ENCODE data around the gene LCT. TPM values are rescaled to one million over a fixed set of nuclear protein-coding genes. Genes with fewer than 3 reads are reported as not detected.
"Not testable (repeated sequence)": the region's sequence is repeated elsewhere in the genome, so short reads cannot be mapped to it uniquely, and the experiment has no call there.

Gene LCT
- total and polyA plus RNA-seq, 2 experiments from 2014 or later, result not detected

- no peak for TF ChIP-seq ZNF331 (CRISPR knock-in tag; IDR thresholded peaks at IDR 0.05; ENCODE audit: low read depth)
- TF ChIP-seq EZH2phosphoT487 (IDR thresholded peaks at IDR 0.05; ENCODE audit: unreplicated experiment), result no peak
Observed at GRCh38 chr2:135812907-135813511, 24.0 kb downstream of the LCT start (continued).

- not testable (repeated sequence) for H3K79me2 ChIP-seq (replicated peaks; ENCODE audit: insufficient read depth); H3K9me3 Mint-ChIP-seq; H3K4me1 ChIP-seq (ENCODE audit: insufficient read depth); H3K4me2 ChIP-seq; ATAC-seq; DNase-seq (ENCODE audit: low spot score); H3K4me1 Mint-ChIP-seq; H3F3A ChIP-seq (replicated peaks; ENCODE audit: low read depth); H3K27ac ChIP-seq (ENCODE audit: low read depth); H3K9me2 ChIP-seq (ENCODE audit: insufficient read depth); H3K36me3 Mint-ChIP-seq (ENCODE audit: low read depth); H3K27ac Mint-ChIP-seq; H2AFZ ChIP-seq; H3K4me3 ChIP-seq; H3K27me3 Mint-ChIP-seq (ENCODE audit: insufficient read depth, low read depth, poor library complexity); H3K4me3 Mint-ChIP-seq; H3K27me3 ChIP-seq (ENCODE audit: insufficient read depth); H4K20me1 ChIP-seq (replicated peaks; ENCODE audit: insufficient read depth); H3K36me3 ChIP-seq (ENCODE audit: insufficient read depth)
Observed at GRCh38 chr2:135807874-135808273, 29.1 kb downstream of the LCT start.

GRCh38 chr2:135803278-135803677 is 33.7 kb downstream of the LCT start:
- no peak overlapping the region for H3K4me2 ChIP-seq
- no peaks in the 10 kb centered on the region for H3K36me3 ChIP-seq (ENCODE audit: insufficient read depth)
- H3K4me3 ChIP-seq, result no peak overlapping the region
- no peak overlapping the region for H3K27ac ChIP-seq (ENCODE audit: low read depth)
- H3K79me2 ChIP-seq (replicated peaks; ENCODE audit: insufficient read depth), result no peaks in the 10 kb centered on the region
- Mint-ChIP-seq H3K27me3 (ENCODE audit: insufficient read depth, low read depth, poor library complexity) (peaks cover 2% of the 10 kb centered on the region), H3K4me1 (no peaks in the 10 kb centered on the region), H3K27ac (no peak overlapping the region), H3K4me3 (no peak overlapping the region), H3K9me3 (peaks cover 36% of the 10 kb centered on the region), H3K36me3 (ENCODE audit: low read depth) (peaks cover 20% of the 10 kb centered on the region)
- no peak overlapping the region for H2AFZ ChIP-seq
- TF ChIP-seq POLR2AphosphoS5 (IDR thresholded peaks at IDR 0.05; ENCODE audit: low read depth) (no peak), EZH2phosphoT487 (IDR thresholded peaks at IDR 0.05; ENCODE audit: unreplicated experiment) (no peak), CTCF (conservative IDR thresholded peaks at IDR 0.05; ENCODE audit: low read depth in 2 of 2) (no peak), STAT1 (IDR thresholded peaks at IDR 0.05; ENCODE audit: unreplicated experiment) (no peak), NANOG (IDR thresholded peaks at IDR 0.05; ENCODE audit: borderline replicate concordance) (no peak), ZNF331 (CRISPR knock-in tag; IDR thresholded peaks at IDR 0.05; ENCODE audit: low read depth) (no peak), ZNF114 (CRISPR knock-in tag; IDR thresholded peaks at IDR 0.05) (no peak)
- H3K4me1 ChIP-seq (ENCODE audit: insufficient read depth), result no peaks in the 10 kb centered on the region
- H4K20me1 ChIP-seq (replicated peaks; ENCODE audit: insufficient read depth), result no peaks in the 10 kb centered on the region
- DNase-seq (ENCODE audit: low spot score), result no peak
- H3K9me2 ChIP-seq (ENCODE audit: insufficient read depth), result no peaks in the 10 kb centered on the region
- no peak for ATAC-seq
- no peaks in the 10 kb centered on the region for H3K27me3 ChIP-seq (ENCODE audit: insufficient read depth)
- no peaks in the 10 kb centered on the region for H3F3A ChIP-seq (replicated peaks; ENCODE audit: low read depth)

- Mint-ChIP-seq H3K4me3 (no peak overlapping the region), H3K27ac (no peak overlapping the region), H3K27me3 (ENCODE audit: insufficient read depth, low read depth, poor library complexity) (peaks cover 2% of the 10 kb centered on the region), H3K9me3 (peaks cover 36% of the 10 kb centered on the region), H3K4me1 (0 out of 3 replicates have a peak, but pooled peaks cover 5% of the 10 kb centered on the region), H3K36me3 (ENCODE audit: low read depth) (peaks cover 20% of the 10 kb centered on the region)
- Histone ChIP-seq H3K36me3 (ENCODE audit: insufficient read depth) (no peaks in the 10 kb centered on the region), H3K27me3 (ENCODE audit: insufficient read depth) (no peaks in the 10 kb centered on the region), H4K20me1 (replicated peaks; ENCODE audit: insufficient read depth) (no peaks in the 10 kb centered on the region), H3K4me3 (no peak overlapping the region), H3K27ac (ENCODE audit: low read depth) (no peak overlapping the region), H3K4me1 (ENCODE audit: insufficient read depth) (no peaks in the 10 kb centered on the region), H3F3A (replicated peaks; ENCODE audit: low read depth) (no peaks in the 10 kb centered on the region), H2AFZ (no peak overlapping the region), H3K9me2 (ENCODE audit: insufficient read depth) (no peaks in the 10 kb centered on the region), H3K4me2 (no peak overlapping the region), H3K79me2 (replicated peaks; ENCODE audit: insufficient read depth) (no peaks in the 10 kb centered on the region)
- ATAC-seq (no peak), DNase-seq (ENCODE audit: low spot score) (no peak)
- TF ChIP-seq JUNB (IDR thresholded peaks at IDR 0.05; ENCODE audit: unreplicated experiment) (no peak), STAT1 (IDR thresholded peaks at IDR 0.05; ENCODE audit: unreplicated experiment) (no peak), REST (IDR thresholded peaks at IDR 0.05; ENCODE audit: unreplicated experiment) (no peak), ZNF331 (CRISPR knock-in tag; IDR thresholded peaks at IDR 0.05; ENCODE audit: low read depth) (no peak), POLR2AphosphoS5 (IDR thresholded peaks at IDR 0.05; ENCODE audit: low read depth) (no peak)
Observed at GRCh38 chr2:135802350-135802749, 34.6 kb downstream of the LCT start.

Measured in GM23338 (cell line).